ENCODE measurements around the gene KLHL21. TPM values are rescaled to one million over a fixed set of nuclear protein-coding genes. Genes with fewer than 3 reads are reported as not detected.
"Not testable (repeated sequence)": the region's sequence is repeated elsewhere in the genome, so short reads cannot be mapped to it uniquely, and the experiment has no call there.

KLHL21 gene
- total and polyA plus RNA-seq, 4 donors: 8.7 to 30.4 (median 16.6) TPM

GRCh38 chr1:6569033-6569432, 33.6 kb downstream of the KLHL21 start:
- Histone ChIP-seq H3K4me3 (ENCODE audit: low read depth in 1 of 3, low read length in 3 of 3) (no peak overlapping the region), H3K36me3 (ENCODE audit: control insufficient read depth in 4 of 4, insufficient read depth in 3 of 4, low read depth in 1 of 4, low read length in 3 of 4) (no peaks in the 10 kb centered on the region), H3K9me3 (ENCODE audit: control insufficient read depth in 4 of 4, low read length in 3 of 4) (no peaks in the 10 kb centered on the region), H3K9ac (ENCODE audit: low read depth in 1 of 2, low read length in 2 of 2) (no peak overlapping the region), H3K4me1 (ENCODE audit: control insufficient read depth in 4 of 4, insufficient read depth in 4 of 4, low read length in 3 of 4) (no peaks in the 10 kb centered on the region), H3K27me3 (ENCODE audit: control insufficient read depth in 4 of 4, insufficient read depth in 4 of 4, low read length in 3 of 4) (no peaks in the 10 kb centered on the region), H3K27ac (ENCODE audit: low read depth in 1 of 2, low read length in 2 of 2) (no peak overlapping the region)
- 91% methylated on average over 11 of the region's 11 CpGs for WGBS
- no peak for DNase-seq (ENCODE audit: low spot score)
- TF ChIP-seq EGR1 (IDR thresholded peaks at IDR 0.05; ENCODE audit: low read depth in 2 of 2) (no peak), FOXA2 (IDR thresholded peaks at IDR 0.05) (no peak), HNF4A (conservative IDR thresholded peaks at IDR 0.05) (no peak), YY1 (IDR thresholded peaks at IDR 0.05) (no peak)

DNA sequence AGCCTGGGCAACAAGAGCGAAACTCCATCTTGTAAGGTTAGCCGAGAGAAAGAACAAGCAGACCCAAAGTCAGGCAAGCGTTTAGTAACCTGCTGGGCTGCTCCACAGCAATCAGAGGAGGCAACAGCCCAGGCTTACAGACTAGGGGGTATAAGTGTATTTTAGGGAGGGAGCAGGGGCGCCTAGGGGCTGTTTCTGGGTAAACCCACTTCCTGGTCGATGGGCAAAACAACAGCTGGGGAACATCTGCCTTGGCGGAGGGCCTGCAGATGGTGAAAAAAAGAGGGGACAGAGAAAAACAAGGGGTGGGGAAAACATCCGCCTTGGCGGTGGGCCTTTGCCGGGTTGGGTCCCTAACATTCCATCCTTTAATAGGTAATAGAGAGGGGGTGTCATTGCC, 42.4 kb downstream of the KLHL21 start:
- WGBS: 83% methylated on average over 9 of the region's 9 CpGs
- TF ChIP-seq SP1 (IDR thresholded peaks at IDR 0.05) (no peak), FOXA2 (IDR thresholded peaks at IDR 0.05) (no peak), FOXA1 (IDR thresholded peaks at IDR 0.05) (no peak), HNF4A (conservative IDR thresholded peaks at IDR 0.05) (no peak), MAX (IDR thresholded peaks at IDR 0.05) (no peak), GABPA (IDR thresholded peaks at IDR 0.05 in 1 of 2, conservative IDR thresholded peaks at IDR 0.05 in 1 of 2) (no peak), TAF1 (conservative IDR thresholded peaks at IDR 0.05) (no peak), RXRA (IDR thresholded peaks at IDR 0.05) (no peak), YY1 (IDR thresholded peaks at IDR 0.05) (no peak), HNF4G (IDR thresholded peaks at IDR 0.05) (no peak), JUND (IDR thresholded peaks at IDR 0.05) (no peak), ATF3 (IDR thresholded peaks at IDR 0.05) (no peak), RAD21 (IDR thresholded peaks at IDR 0.05) (no peak)
- TF ChIP-seq, protein P1, sequence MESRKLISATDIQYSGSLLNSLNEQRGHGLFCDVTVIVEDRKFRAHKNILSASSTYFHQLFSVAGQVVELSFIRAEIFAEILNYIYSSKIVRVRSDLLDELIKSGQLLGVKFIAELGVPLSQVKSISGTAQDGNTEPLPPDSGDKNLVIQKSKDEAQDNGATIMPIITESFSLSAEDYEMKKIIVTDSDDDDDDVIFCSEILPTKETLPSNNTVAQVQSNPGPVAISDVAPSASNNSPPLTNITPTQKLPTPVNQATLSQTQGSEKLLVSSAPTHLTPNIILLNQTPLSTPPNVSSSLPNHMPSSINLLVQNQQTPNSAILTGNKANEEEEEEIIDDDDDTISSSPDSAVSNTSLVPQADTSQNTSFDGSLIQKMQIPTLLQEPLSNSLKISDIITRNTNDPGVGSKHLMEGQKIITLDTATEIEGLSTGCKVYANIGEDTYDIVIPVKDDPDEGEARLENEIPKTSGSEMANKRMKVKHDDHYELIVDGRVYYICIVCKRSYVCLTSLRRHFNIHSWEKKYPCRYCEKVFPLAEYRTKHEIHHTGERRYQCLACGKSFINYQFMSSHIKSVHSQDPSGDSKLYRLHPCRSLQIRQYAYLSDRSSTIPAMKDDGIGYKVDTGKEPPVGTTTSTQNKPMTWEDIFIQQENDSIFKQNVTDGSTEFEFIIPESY (IDR thresholded peaks at IDR 0.05): no peak
- TF ChIP-seq, protein P2, sequence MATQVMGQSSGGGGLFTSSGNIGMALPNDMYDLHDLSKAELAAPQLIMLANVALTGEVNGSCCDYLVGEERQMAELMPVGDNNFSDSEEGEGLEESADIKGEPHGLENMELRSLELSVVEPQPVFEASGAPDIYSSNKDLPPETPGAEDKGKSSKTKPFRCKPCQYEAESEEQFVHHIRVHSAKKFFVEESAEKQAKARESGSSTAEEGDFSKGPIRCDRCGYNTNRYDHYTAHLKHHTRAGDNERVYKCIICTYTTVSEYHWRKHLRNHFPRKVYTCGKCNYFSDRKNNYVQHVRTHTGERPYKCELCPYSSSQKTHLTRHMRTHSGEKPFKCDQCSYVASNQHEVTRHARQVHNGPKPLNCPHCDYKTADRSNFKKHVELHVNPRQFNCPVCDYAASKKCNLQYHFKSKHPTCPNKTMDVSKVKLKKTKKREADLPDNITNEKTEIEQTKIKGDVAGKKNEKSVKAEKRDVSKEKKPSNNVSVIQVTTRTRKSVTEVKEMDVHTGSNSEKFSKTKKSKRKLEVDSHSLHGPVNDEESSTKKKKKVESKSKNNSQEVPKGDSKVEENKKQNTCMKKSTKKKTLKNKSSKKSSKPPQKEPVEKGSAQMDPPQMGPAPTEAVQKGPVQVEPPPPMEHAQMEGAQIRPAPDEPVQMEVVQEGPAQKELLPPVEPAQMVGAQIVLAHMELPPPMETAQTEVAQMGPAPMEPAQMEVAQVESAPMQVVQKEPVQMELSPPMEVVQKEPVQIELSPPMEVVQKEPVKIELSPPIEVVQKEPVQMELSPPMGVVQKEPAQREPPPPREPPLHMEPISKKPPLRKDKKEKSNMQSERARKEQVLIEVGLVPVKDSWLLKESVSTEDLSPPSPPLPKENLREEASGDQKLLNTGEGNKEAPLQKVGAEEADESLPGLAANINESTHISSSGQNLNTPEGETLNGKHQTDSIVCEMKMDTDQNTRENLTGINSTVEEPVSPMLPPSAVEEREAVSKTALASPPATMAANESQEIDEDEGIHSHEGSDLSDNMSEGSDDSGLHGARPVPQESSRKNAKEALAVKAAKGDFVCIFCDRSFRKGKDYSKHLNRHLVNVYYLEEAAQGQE (IDR thresholded peaks at IDR 0.05): no peak
- TF ChIP-seq, protein P3, sequence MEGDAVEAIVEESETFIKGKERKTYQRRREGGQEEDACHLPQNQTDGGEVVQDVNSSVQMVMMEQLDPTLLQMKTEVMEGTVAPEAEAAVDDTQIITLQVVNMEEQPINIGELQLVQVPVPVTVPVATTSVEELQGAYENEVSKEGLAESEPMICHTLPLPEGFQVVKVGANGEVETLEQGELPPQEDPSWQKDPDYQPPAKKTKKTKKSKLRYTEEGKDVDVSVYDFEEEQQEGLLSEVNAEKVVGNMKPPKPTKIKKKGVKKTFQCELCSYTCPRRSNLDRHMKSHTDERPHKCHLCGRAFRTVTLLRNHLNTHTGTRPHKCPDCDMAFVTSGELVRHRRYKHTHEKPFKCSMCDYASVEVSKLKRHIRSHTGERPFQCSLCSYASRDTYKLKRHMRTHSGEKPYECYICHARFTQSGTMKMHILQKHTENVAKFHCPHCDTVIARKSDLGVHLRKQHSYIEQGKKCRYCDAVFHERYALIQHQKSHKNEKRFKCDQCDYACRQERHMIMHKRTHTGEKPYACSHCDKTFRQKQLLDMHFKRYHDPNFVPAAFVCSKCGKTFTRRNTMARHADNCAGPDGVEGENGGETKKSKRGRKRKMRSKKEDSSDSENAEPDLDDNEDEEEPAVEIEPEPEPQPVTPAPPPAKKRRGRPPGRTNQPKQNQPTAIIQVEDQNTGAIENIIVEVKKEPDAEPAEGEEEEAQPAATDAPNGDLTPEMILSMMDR (IDR thresholded peaks at IDR 0.05; ENCODE audit: low read depth, low read length, missing input control): no peak
- Histone ChIP-seq H3K27ac (ENCODE audit: low read depth in 1 of 2, low read length in 2 of 2) (no peak overlapping the region), H3K36me3 (ENCODE audit: control insufficient read depth in 4 of 4, insufficient read depth in 3 of 4, low read depth in 1 of 4, low read length in 3 of 4) (no peaks in the 10 kb centered on the region), H3K27me3 (ENCODE audit: control insufficient read depth in 4 of 4, insufficient read depth in 4 of 4, low read length in 3 of 4) (no peaks in the 10 kb centered on the region), H3K4me1 (ENCODE audit: control insufficient read depth in 4 of 4, insufficient read depth in 4 of 4, low read length in 3 of 4) (no peaks in the 10 kb centered on the region), H3K9ac (ENCODE audit: low read depth in 1 of 2, low read length in 2 of 2) (no peak overlapping the region), H3K4me3 (ENCODE audit: low read depth in 1 of 3, low read length in 3 of 3) (no peak overlapping the region), H3K9me3 (ENCODE audit: control insufficient read depth in 4 of 4, low read length in 3 of 4) (no peaks in the 10 kb centered on the region)
- DNase-seq (ENCODE audit: low spot score): no peak

DNA sequence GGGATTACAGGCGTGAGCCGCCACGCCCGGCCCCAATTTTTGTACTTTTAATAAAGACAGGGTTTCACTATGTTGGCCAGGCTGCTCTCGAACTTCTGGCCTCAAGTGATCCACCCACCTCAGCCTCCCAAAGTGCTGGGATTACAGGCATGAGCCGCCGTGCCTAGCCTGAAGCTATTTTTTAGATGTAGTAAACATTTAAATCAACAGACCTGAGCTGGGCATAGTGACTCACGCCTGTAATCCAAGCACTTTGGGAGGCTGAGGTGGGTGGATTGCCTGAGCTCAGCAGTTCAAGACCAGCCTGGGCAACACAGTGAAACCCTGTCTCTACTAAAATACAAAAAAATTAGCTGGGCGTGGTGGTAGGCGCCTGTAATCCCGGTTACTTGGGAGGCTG, 43.5 kb downstream of the KLHL21 start:
- H3K27ac ChIP-seq (ENCODE audit: low read depth in 1 of 2, low read length in 2 of 2); H3K36me3 ChIP-seq (ENCODE audit: control insufficient read depth in 4 of 4, insufficient read depth in 3 of 4, low read depth in 1 of 4, low read length in 3 of 4); H3K4me3 ChIP-seq (ENCODE audit: low read depth in 1 of 3, low read length in 3 of 3); H3K9me3 ChIP-seq (ENCODE audit: control insufficient read depth in 4 of 4, low read length in 3 of 4); H3K27me3 ChIP-seq (ENCODE audit: control insufficient read depth in 4 of 4, insufficient read depth in 4 of 4, low read length in 3 of 4); DNase-seq (ENCODE audit: low spot score); H3K4me1 ChIP-seq (ENCODE audit: control insufficient read depth in 4 of 4, insufficient read depth in 4 of 4, low read length in 3 of 4); H3K9ac ChIP-seq (ENCODE audit: low read depth in 1 of 2, low read length in 2 of 2): not testable (repeated sequence)
- WGBS: 91% methylated on average over 11 of the region's 11 CpGs
